Smooth muscle cell (in vitro differentiated cells): ENCODE data around the gene RHOXF1. TPM values are rescaled to one million over a fixed set of nuclear protein-coding genes. Genes with fewer than 3 reads are reported as not detected.
"Not testable (repeated sequence)": the region's sequence is repeated elsewhere in the genome, so short reads cannot be mapped to it uniquely, and the experiment has no call there.

Experiments
- DNase-seq: peaks from one replicate; lab custom pipeline; 2025; ENCODE audit not compliant: unreplicated experiment; lab: John Stamatoyannopoulos, UW
- H2AFZ ChIP-seq: fragments of 200-600 bp; sonication (generic); 2 replicates; pipeline ENCODE4 v1.6.0; 2016; ENCODE audit warnings: antibody characterized with exemption, low read depth, mild to moderate bottlenecking
- H3F3A ChIP-seq: fragments of 200-600 bp; sonication (generic); 2 replicates; pipeline ENCODE4 v1.6.0; 2017; ENCODE audit warnings: antibody characterized with exemption, low read depth
- H3K27ac ChIP-seq: fragments of 200-600 bp; sonication (generic); 2 replicates; pipeline ENCODE4 v1.5.1; 2016; ENCODE audit warnings: low read depth, mild to moderate bottlenecking
- H3K27me3 ChIP-seq: fragments of 200-600 bp; sonication (generic); 2 replicates; pipeline ENCODE4 v1.6.1; 2016; ENCODE audit warnings: low read depth, mild to moderate bottlenecking
- H3K36me3 ChIP-seq: fragments of 200-600 bp; sonication (generic); 2 replicates; pipeline ENCODE4 v1.5.1; 2016; ENCODE audit warnings: low read depth
- H3K4me1 ChIP-seq: fragments of 200-600 bp; sonication (generic); 2 replicates; pipeline ENCODE4 v1.5.1; 2016; ENCODE audit warnings: low read depth
- H3K4me2 ChIP-seq: fragments of 200-600 bp; sonication (generic); 2 replicates; pipeline ENCODE4 v1.6.0; 2016; ENCODE audit warnings: mild to moderate bottlenecking
- H3K4me3 ChIP-seq: fragments of 200-600 bp; sonication (generic); 2 replicates; pipeline ENCODE4 v1.5.1; 2016; ENCODE audit warnings: mild to moderate bottlenecking
- H3K79me2 ChIP-seq: fragments of 200-600 bp; sonication (generic); 2 replicates; pipeline ENCODE4 v1.6.0; 2016; ENCODE audit warnings: low read depth, mild to moderate bottlenecking
- H3K9ac ChIP-seq: fragments of 200-600 bp; sonication (generic); 2 replicates; pipeline ENCODE4 v1.6.0; 2016; ENCODE audit warnings: low read depth
- H3K9me3 ChIP-seq: fragments of 200-600 bp; sonication (generic); replicated peaks from 2 replicates; pipeline ENCODE4 v1.5.1; 2016; ENCODE audit warnings: low read depth
- H4K20me1 ChIP-seq: fragments of 200-600 bp; sonication (generic); 2 replicates; pipeline ENCODE4 v1.6.0; 2016; ENCODE audit warnings: low read depth
- WGBS: methylation state at CpG from one replicate; pipeline ENCODE4 v1.1.7; 2016; ENCODE audit warnings: low lambda C conversion rate; 5-methylcytosine and 5-hydroxymethylcytosine counted together
- polyA plus RNA-seq: library from polyadenylated mRNA; unstranded; fragments of >200 nt; fragmentation: Nextera tagmentation; extraction: Ambion mirVana; gene quantifications from 2 replicates; pipeline ENCODE4 v1.2.1, GENCODE V29; 2016
- total RNA-seq: library from RNA; depleted of rRNA; stranded (reverse); fragments of >200 nt; gene quantifications from 2 replicates; pipeline ENCODE4 v1.2.3, GENCODE V29; 2014
- TF ChIP-seq, protein P1 (sequence below): fragments of 200-600 bp; sonication (generic); IDR thresholded peaks from 2 replicates; pipeline ENCODE4 v1.5.1; 2017; ENCODE audit warnings: borderline replicate concordance, mild to moderate bottlenecking, antibody characterized with exemption; ENCODE audit not compliant: insufficient read depth, poor library complexity, severe bottlenecking

The RHOXF1 gene
- total and polyA plus RNA-seq, 2 experiments from 2014 or later = not detected

DNA sequence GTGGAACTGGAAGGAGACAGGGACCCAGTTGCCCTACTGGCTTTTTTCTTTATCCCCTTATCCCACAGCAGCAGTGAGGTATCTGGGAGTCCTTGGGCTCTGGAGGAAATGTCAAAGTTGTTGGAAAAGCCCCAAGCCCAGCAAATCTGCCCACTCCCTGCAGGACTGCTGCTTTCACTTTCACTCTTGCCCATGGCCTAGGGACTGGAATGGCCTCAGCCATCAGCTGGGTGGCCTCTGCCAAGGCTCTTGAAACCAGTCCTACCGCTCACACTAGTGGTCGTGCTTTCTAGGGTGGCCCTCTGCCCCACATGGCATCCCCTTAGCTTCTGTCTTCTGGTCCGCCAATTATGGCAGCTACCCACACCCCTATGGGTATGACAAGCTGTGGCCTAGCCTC is 9.7 kb upstream of the RHOXF1 start:
- Histone ChIP-seq H3K79me2 (no peaks in the 10 kb centered on the region), H3K4me1 (no peaks in the 10 kb centered on the region), H3K27ac (no peak overlapping the region), H3K9ac (no peak overlapping the region), H3K9me3 (no peaks in the 10 kb centered on the region), H2AFZ (no peak overlapping the region), H3K4me3 (no peak overlapping the region), H3K36me3 (no peaks in the 10 kb centered on the region), H3F3A (no peaks in the 10 kb centered on the region), H3K4me2 (no peak overlapping the region), H4K20me1 (no peaks in the 10 kb centered on the region), H3K27me3 (no peaks in the 10 kb centered on the region)
- WGBS = 89% methylated on average over 3 of the region's 3 CpGs
- TF ChIP-seq, protein P1, sequence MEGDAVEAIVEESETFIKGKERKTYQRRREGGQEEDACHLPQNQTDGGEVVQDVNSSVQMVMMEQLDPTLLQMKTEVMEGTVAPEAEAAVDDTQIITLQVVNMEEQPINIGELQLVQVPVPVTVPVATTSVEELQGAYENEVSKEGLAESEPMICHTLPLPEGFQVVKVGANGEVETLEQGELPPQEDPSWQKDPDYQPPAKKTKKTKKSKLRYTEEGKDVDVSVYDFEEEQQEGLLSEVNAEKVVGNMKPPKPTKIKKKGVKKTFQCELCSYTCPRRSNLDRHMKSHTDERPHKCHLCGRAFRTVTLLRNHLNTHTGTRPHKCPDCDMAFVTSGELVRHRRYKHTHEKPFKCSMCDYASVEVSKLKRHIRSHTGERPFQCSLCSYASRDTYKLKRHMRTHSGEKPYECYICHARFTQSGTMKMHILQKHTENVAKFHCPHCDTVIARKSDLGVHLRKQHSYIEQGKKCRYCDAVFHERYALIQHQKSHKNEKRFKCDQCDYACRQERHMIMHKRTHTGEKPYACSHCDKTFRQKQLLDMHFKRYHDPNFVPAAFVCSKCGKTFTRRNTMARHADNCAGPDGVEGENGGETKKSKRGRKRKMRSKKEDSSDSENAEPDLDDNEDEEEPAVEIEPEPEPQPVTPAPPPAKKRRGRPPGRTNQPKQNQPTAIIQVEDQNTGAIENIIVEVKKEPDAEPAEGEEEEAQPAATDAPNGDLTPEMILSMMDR = no peak
- no peak for DNase-seq

GRCh38 chrX:120120223-120120622 is 4.5 kb upstream of the RHOXF1 start:
- 89% methylated on average over 12 of the region's 12 CpGs for WGBS
- Histone ChIP-seq H3K27ac (no peak overlapping the region), H3K79me2 (no peaks in the 10 kb centered on the region), H3K4me3 (no peak overlapping the region), H4K20me1 (no peaks in the 10 kb centered on the region), H3F3A (no peaks in the 10 kb centered on the region), H2AFZ (no peak overlapping the region), H3K36me3 (no peaks in the 10 kb centered on the region), H3K4me1 (no peaks in the 10 kb centered on the region), H3K4me2 (no peak overlapping the region), H3K9ac (no peak overlapping the region), H3K9me3 (no peaks in the 10 kb centered on the region), H3K27me3 (no peaks in the 10 kb centered on the region)
- TF ChIP-seq, protein P1 = no peak
- no peak for DNase-seq

DNA sequence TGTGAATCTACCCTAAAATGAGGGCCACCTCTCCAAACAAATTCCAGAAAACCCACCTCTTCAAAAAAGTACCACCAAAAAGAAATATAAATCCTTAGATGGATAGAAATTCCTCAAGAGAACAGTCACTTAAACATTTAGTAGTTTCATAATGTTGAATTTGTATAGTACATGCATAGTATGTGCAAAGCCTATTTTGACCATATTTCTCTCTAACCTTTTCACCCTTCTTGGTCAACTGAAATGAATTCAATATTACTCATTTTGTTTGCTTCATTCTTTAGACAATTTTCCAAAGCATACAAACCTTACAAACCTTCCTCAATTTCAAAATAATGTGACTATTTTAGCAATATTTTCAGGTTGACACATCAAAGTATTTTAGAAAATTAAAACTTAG is 4.1 kb downstream of the RHOXF1 start:
- Histone ChIP-seq H3K36me3 (no peaks in the 10 kb centered on the region), H3K27ac (no peak overlapping the region), H3K79me2 (no peaks in the 10 kb centered on the region), H3K4me3 (no peak overlapping the region), H3K4me2 (no peak overlapping the region), H3F3A (no peaks in the 10 kb centered on the region), H3K9ac (no peak overlapping the region), H2AFZ (no peak overlapping the region), H3K4me1 (no peaks in the 10 kb centered on the region), H4K20me1 (no peaks in the 10 kb centered on the region), H3K9me3 (no peaks in the 10 kb centered on the region), H3K27me3 (no peaks in the 10 kb centered on the region)
- TF ChIP-seq, protein P1 = no peak
- DNase-seq = no peak

DNA sequence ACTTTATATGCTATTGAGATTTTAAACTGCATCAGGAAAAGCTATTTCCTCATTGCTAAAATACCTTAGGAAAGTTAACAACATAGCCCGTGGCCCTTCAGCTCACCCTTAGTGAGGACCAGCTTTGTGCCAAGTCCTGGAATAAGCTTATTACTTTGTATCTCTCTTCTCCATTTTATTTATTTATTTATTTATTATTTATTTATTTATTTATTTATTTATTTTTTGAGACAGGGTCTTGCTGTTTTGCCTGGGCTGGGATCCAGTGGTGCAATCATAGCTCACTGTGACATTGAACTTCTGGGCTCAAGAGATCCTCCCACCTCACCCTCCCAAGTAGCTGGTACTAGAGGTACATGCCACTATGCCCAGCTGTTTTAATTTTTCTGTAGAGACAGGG is 6.3 kb downstream of the RHOXF1 start:
- Histone ChIP-seq H4K20me1 (no peaks in the 10 kb centered on the region), H3K9ac (no peak overlapping the region), H3K79me2 (no peaks in the 10 kb centered on the region), H3K4me3 (no peak overlapping the region), H3F3A (no peaks in the 10 kb centered on the region), H3K9me3 (no peaks in the 10 kb centered on the region), H3K4me1 (no peaks in the 10 kb centered on the region), H3K4me2 (no peak overlapping the region), H3K27ac (no peak overlapping the region), H2AFZ (no peak overlapping the region), H3K36me3 (no peaks in the 10 kb centered on the region), H3K27me3 (no peaks in the 10 kb centered on the region)
- 83% methylated on average over 1 of the region's 1 CpG for WGBS
- TF ChIP-seq, protein P1 = no peak
- DNase-seq = no peak

- not testable (repeated sequence) for H3K27me3 ChIP-seq, H3K4me3 ChIP-seq, H3K9ac ChIP-seq, H2AFZ ChIP-seq, H3K79me2 ChIP-seq, H3K36me3 ChIP-seq, H3K9me3 ChIP-seq, DNase-seq, H4K20me1 ChIP-seq, H3F3A ChIP-seq, H3K27ac ChIP-seq, H3K4me2 ChIP-seq, H3K4me1 ChIP-seq
- WGBS = 75% methylated on average over 2 of the region's 2 CpGs
Observed at GRCh38 chrX:120104707-120105106, 11.0 kb downstream of the RHOXF1 start.

DNA sequence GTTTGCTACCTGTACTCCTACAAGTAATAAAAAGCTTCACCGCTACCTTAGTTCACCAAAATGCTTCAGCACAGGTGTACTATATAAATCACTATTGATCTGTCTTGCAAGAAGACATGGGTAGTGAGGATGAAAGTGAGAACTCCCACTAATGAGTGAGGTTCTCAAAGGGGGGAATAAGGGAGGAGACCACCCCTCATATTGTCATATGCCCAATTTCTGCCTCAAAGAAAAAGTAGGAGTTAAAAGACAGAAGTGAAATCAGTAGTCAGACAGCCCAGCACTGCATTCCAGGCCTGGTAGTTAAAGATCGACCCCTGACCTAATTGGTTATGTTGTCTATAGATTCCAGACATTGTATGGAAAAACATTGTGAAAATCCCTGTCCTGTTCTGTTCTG is 14.7 kb downstream of the RHOXF1 start:
- H3K9me3 ChIP-seq, H4K20me1 ChIP-seq, H3K4me2 ChIP-seq, H3K4me1 ChIP-seq, H2AFZ ChIP-seq, H3K4me3 ChIP-seq, H3K27me3 ChIP-seq, H3K79me2 ChIP-seq, DNase-seq, H3F3A ChIP-seq, H3K27ac ChIP-seq, H3K36me3 ChIP-seq, H3K9ac ChIP-seq: not testable (repeated sequence)
- 77% methylated on average over 2 of the region's 2 CpGs for WGBS
